HG03558 (cell line): ENCODE data around the gene FERMT2.

Source experiments
- ATAC-seq: cut with Tn5 transposase; IDR thresholded peaks from one replicate; pipeline ENCODE4 v1.9.1; 2021; ENCODE audit warnings: moderate number of reproducible peaks; ENCODE audit not compliant: unreplicated experiment; ENCODE audit errors: extremely low read depth

The FERMT2 gene

DNA sequence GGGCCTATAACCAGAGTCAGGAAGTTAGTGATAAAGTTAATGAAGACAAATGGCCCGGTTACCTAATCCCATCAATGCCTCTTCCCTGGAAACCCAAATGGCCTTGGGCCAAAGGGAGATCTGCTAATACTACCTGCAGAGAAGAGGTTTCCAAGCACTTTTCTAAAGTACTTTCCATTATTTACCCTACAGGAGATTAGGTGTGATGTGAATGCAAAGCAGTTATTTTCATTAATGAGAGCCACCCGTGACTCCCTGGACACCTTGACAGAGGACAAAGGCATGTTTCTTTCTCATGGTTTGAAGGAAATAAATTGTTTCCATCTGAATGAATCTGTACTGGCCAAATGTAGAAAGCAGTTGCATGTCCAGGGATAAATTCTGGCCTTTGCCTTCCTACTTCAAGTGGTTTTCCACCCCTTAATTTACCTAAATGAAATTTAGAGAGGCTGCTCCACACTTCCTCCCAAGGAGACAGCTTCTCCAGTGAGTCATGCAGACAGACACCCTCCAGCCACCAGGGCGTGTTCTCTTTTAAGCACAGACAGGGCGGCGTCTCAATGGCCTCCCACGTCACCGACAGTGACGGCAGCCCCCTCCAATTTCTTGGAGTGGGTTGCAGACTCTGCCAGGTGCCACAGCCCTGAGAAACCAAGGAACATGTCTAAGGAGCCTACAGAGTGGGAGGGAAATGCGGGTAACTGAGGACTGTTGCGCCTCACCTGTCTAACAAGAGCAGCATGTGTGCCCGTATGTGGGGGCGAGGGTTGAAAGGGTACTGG lies 115.5 kb downstream of the FERMT2 start:
- no peak for ATAC-seq

DNA sequence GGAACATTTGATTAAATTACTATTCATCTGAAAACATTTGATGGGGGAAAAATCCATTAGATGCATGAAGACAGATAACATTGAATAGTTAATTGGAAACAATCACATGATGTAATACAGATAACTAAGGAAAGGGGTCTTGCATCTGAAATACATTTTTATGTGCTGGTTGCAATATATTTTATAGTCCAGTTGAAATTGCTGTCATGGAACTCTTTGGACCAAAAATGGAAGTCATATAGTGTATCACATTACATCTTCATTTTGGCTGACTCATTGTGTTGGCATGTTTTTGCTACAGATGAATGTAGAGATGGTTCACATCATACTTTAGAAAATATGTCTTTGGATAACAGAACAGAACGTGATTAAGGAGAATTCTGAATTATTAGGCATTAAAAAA lies 116.4 kb downstream of the FERMT2 start:
- ATAC-seq: no peak

DNA sequence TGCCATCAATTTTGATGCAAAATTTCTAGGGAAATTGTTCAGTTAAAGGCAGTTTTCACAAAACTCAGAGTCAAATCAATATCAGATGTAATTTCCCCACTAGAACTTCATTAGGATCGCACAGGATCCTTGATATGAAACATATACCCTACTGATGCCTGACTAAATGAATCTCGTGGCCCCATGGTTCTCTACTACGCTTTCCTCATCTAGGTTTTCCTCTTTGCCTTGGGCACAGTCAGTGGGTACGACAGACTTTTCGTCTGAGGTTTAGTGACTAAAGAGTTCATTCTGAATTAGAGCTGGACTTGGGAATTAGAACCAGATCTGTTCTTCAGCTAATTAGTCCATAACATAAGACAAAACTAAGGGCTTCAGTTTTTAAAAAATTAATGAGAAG lies 117.0 kb downstream of the FERMT2 start:
- no peak for ATAC-seq

DNA sequence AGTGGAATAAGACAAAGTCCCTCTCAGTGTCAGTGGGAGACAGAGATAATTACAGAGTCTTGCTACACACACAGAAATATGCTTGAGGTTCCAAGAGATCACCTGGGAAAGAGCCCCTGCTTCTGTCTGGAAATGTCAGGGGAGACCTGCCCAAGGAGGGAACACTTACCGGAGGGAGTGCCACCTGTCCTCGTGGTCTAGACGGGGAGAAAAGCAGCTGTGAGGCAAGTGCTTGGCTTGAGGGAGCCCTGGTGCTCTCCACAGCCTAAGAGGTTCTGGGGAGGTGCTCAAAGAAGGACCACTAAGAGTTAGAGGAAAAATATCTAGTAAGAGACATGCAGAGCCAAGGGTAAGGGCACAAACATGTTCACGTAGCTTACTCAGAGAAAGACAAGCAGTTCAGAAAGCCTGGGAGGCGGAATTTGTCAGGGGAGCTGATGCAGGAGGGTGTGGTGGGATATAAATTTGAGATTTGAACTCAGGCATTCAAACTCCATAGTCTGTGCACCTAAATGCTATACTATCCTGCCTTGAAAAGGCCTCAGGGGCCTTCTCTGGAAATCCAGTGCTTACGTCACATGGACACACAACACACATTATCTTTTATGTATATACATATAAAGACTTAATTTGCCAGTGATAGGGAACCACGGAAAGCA lies 121.2 kb downstream of the FERMT2 start:
- no peak for ATAC-seq

DNA sequence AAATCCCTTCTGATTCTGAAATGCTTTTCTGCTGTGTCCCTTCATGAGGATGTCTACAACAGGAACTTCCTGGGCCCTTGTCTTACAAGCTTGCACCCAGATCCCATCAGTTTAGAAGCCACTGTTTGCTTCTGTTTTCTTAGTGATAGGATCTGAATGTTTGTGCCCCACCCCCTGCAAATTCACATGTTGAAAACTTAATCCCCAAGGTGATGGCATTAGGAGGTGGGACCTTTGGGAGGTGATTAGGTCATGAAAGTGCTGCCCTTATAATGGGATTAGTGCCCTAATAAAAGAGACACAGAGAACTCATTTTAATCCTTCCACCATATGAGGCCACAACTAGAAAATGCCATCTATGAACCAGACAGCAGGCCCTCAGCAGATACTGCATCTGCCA lies 123.4 kb downstream of the FERMT2 start:
- no peak for ATAC-seq

DNA sequence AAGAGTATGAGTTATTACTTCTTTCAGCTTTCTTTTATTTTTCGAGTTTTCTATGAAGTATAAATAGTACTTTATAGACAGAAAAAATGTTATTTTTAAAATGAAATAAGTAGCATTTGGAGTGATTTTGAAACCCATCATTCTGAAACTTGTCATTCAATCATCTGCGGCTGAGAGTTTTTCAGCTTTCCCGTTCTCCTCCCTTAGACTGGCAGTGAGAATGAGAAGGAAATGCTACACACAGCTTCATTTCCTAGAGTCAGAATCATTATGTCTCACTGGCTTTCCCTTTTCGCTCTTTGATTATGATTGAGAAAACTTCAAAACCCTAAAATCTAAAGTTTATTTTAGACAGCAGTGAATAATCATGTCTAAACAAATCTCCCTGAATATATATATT lies 125.8 kb downstream of the FERMT2 start:
- no peak for ATAC-seq

DNA sequence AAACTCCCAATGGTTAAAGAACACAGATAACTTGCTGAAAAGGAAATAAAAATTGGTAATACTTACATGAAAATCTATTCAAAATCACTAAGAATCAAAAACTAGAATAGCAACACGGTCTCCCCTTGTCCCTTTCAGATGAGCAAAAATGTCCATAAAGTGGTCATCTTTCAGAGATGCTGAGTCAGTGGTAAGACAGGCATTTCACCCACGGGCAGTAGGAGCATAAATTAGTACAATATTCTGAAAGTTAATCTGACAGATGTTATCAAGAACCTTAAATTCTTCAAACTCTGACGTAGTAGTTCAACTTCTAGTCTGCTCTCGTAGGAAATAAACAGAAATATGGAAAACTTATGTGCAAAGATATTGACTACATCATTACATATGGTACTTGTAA lies 126.4 kb downstream of the FERMT2 start:
- no peak for ATAC-seq

DNA sequence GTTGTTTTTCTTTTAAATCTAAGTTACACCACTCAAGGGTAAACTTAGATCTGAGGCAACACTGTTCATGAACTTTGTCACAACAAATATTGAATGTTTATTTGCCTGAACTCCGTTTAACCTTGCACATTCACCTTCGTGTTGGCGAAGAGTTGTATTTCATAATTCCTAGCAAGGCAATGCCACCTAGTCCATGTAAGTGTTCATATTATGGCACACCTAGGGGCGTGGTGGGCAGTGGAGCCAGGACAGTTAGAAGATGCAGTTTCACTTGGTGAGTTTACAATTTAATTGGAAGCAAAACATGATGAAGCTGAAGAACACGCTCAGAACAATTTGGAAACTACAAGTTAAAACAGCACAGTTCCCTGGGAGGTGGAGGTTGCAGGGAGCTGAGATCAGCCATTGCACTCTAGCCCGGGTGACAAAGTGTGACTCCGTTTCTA lies 129.0 kb downstream of the FERMT2 start:
- ATAC-seq: no peak

DNA sequence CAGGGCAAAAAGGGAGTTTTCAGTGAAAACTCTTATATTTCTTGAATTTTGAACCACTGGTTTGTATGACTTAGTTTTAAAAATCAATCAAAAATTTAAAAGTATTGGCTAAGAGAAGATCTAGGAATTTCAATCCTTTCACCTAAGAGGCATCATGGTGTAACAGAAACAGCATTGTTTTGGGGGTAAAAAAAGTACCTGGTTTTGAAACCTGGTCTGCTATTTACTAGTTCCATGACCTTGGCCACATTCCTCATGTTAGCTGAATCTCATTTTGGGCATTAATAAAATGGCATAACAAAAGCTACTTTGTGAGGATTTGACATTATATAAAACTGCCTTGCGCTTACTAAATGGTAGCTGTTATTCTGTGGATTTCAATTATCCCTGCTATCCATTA lies 142.7 kb downstream of the FERMT2 start:
- ATAC-seq: no peak
